ENCODE results near the gene MLC1. TPM values are rescaled to one million over a fixed set of nuclear protein-coding genes. Genes with fewer than 3 reads are reported as not detected.

MLC1 gene
- total and polyA plus RNA-seq, 8 donors: 0.39 to 3.0 (median 2.1) TPM

DNA sequence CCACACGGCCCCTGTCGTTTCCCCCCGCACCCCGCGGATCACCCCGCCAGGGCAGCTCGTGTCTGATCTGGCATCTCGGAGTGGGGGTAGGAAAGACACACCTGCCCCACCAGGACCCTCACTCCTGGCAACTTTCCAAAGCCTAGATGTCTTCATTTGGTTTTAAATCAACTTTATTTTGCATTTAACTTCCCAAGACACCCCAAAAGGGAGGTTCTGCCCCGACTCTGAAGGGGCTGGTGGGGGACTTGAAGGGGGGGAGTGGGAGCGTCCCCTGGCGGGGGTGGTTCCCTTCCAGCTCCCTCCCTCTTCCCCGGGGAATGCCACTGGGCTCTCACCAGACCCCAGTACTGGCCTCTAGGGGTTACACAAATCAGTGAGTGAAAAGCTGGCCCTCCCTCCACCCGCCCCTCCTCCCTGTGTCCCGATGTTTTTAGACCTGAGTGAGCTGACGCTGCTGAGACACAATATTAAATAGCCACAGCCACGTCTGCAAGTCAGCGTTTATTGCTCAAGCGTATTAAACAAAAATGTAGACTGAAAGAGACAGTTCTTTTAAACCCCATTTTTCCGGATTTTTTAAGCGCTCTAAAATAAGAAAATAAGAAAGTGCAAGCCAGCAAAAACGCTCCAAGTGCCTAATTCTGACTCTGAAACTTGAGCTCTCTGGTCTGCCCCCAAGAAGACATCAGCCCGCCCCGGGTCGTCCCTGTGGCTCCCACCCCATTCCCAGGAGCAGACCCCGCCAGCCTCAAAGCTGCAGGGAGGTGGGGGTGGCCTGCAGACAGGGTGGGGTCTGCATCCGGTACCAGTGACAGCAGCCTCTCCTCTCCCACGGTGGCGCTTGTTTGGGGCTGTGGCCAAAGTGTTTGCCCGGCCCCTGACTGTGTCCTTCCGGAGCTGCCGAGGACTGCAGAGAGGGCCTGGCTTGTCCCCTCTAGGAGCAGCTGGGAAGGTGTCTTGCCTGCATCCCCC lies 26.0 kb downstream of the MLC1 start:
- Histone ChIP-seq H3K27ac (peak overlapping the region in 1 of 2 donors; percentile 19), H3K27me3 (peaks cover 7 to 73% of the 10 kb centered on the region in 2 donors), H3K4me3 (no peak overlapping the region), H3K36me3 (no peaks in the 10 kb centered on the region), H3K4me1 (peaks cover 10 to 20% of the 10 kb centered on the region in 2 donors), H3K9me3 (peaks cover 0 to 2% of the 10 kb centered on the region in 2 donors)
- DNase-seq (peak in 3 of 4 donors; percentile 40 to 81 (median 65)), ATAC-seq (peak; percentile 21)
- intact Hi-C loops (cut with DNase I): no loop called here
- no peak for TF ChIP-seq CTCF (IDR thresholded peaks at IDR 0.05)

- DNase-seq: peak in 1 of 4 donors; percentile 64
- ATAC-seq: no peak
- Histone ChIP-seq H3K36me3 (no peaks in the 10 kb centered on the region), H3K4me3 (no peak within 1 kb of the TSS), H3K27ac (no peak within 1 kb of the TSS), H3K9me3 (peaks cover 0 to 11% of the 10 kb centered on the region in 2 donors), H3K4me1 (peaks cover 10 to 20% of the 10 kb centered on the region in 2 donors), H3K27me3 (peaks cover 7 to 68% of the 10 kb centered on the region in 2 donors)
- intact Hi-C loops (cut with DNase I): no loop called here
- no peak for TF ChIP-seq CTCF (IDR thresholded peaks at IDR 0.05)
Measured at GRCh38 chr22:50058061-50058905, 26.9 kb downstream of the MLC1 start, which contains the start of gene TTLL8. Gene TTLL8, minus strand, starts transcription at chr22:50058298.

GRCh38 chr22:50057278-50058060 lies 27.8 kb downstream of the MLC1 start:
- Histone ChIP-seq H3K4me3 (no peak overlapping the region), H3K4me1 (peaks cover 10 to 20% of the 10 kb centered on the region in 2 donors), H3K27me3 (peaks cover 7 to 63% of the 10 kb centered on the region in 2 donors), H3K9me3 (peaks cover 0 to 18% of the 10 kb centered on the region in 2 donors), H3K36me3 (no peaks in the 10 kb centered on the region), H3K27ac (no peak overlapping the region)
- intact Hi-C loops (cut with DNase I): no loop called here
- ATAC-seq (no peak), DNase-seq (peak in 1 of 4 donors; percentile 3)
- no peak for TF ChIP-seq CTCF (IDR thresholded peaks at IDR 0.05)

DNA sequence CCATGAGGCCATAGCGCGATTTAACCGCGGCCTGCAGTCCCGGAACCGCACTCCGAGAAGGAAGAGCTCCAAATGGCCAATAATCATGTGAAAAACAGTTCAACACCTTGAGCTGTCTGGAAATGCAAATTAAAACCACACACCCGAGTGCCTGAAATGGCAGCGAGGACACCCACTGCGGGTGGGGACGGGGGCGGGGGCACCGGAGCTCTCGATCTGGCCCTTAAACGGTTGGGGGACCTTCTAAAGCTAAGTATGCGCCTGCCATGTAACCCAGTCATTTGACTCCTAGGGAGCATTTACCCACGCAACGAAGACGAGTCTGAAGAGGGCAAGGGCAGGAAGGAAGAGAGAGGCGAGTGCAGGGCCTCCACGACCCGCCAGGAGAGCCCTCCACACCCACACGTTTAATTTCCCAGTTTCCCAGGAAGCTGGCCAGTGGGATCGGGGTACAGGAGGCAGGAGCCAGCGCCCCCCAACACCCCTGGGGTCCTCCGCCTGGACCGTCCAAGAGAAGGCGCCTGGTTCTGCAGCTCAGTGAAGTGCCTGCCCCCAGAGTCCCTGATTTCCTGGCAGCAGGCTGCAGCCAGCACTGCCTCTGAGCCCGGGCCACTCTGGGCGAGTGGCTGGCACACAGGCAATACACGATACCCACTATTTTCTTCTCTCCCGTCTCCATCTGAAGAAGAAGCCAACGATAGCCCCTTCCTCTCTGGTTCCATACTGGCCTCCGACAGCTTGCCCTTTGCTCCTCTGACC lies 28.8 kb downstream of the MLC1 start:
- Histone ChIP-seq H3K27me3 (peaks cover 7 to 55% of the 10 kb centered on the region in 2 donors), H3K36me3 (no peaks in the 10 kb centered on the region), H3K9me3 (peaks cover 0 to 18% of the 10 kb centered on the region in 2 donors), H3K4me1 (peaks cover 10 to 20% of the 10 kb centered on the region in 2 donors), H3K4me3 (no peak overlapping the region), H3K27ac (no peak overlapping the region)
- ATAC-seq (no peak), DNase-seq (peak in 1 of 4 donors; percentile 31)
- TF ChIP-seq CTCF (IDR thresholded peaks at IDR 0.05): no peak
- intact Hi-C loops (cut with DNase I): no loop called here

Data from left lung (tissue), 10 donors.